ENCODE results near the gene AQP3.
A peak's percentile ranks its signal among the peaks of the same experiment; 100 is the strongest.

The AQP3 gene

GRCh38 chr9:33472171-33472880 lies 24.9 kb upstream of the AQP3 start:
- Histone ChIP-seq H3K9me3 (ENCODE audit: control insufficient read depth in 2 of 2, low read length in 2 of 2) (no peaks in the 10 kb centered on the region), H3K4me1 (ENCODE audit: control insufficient read depth, insufficient read depth, low read length) (peaks cover 20% of the 10 kb centered on the region), H3K27me3 (ENCODE audit: control insufficient read depth in 1 of 2, insufficient read depth in 2 of 2, low read length in 2 of 2) (no peaks in the 10 kb centered on the region), H3K36me3 (ENCODE audit: control insufficient read depth in 2 of 2, insufficient read depth in 2 of 2, low read length in 2 of 2) (peaks cover 39 to 40% of the 10 kb centered on the region in 2 donors), H3K27ac (ENCODE audit: low read length) (no peak overlapping the region), H3K4me3 (ENCODE audit: low read length in 2 of 2) (peak overlapping the region; percentile 13 to 100), H3K9ac (ENCODE audit: low read length in 2 of 2) (peak overlapping the region in 1 of 2 donors; percentile 5)

- no peak overlapping the region for H3K4me3 ChIP-seq (ENCODE audit: low read length in 2 of 2)
- no peaks in the 10 kb centered on the region for H3K27me3 ChIP-seq (ENCODE audit: control insufficient read depth in 1 of 2, insufficient read depth in 2 of 2, low read length in 2 of 2)
- H3K27ac ChIP-seq (ENCODE audit: low read length): no peak overlapping the region
- peaks cover 47 to 48% of the 10 kb centered on the region in 2 donors for H3K36me3 ChIP-seq (ENCODE audit: control insufficient read depth in 2 of 2, insufficient read depth in 2 of 2, low read length in 2 of 2)
- H3K4me1 ChIP-seq (ENCODE audit: control insufficient read depth, insufficient read depth, low read length): peaks cover 20% of the 10 kb centered on the region
- no peak overlapping the region for H3K9ac ChIP-seq (ENCODE audit: low read length in 2 of 2)
- H3K9me3 ChIP-seq (ENCODE audit: control insufficient read depth in 2 of 2, low read length in 2 of 2): no peaks in the 10 kb centered on the region
Measured at GRCh38 chr9:33471361-33471760, 24.0 kb upstream of the AQP3 start.

- H3K27me3 ChIP-seq (ENCODE audit: control insufficient read depth in 1 of 2, insufficient read depth in 2 of 2, low read length in 2 of 2): no peaks in the 10 kb centered on the region
- H3K9ac ChIP-seq (ENCODE audit: low read length in 2 of 2): no peak overlapping the region
- peaks cover 61 to 62% of the 10 kb centered on the region in 2 donors for H3K36me3 ChIP-seq (ENCODE audit: control insufficient read depth in 2 of 2, insufficient read depth in 2 of 2, low read length in 2 of 2)
- no peak overlapping the region for H3K4me3 ChIP-seq (ENCODE audit: low read length in 2 of 2)
- H3K27ac ChIP-seq (ENCODE audit: low read length): no peak overlapping the region
- H3K9me3 ChIP-seq (ENCODE audit: control insufficient read depth in 2 of 2, low read length in 2 of 2): no peaks in the 10 kb centered on the region
- peaks cover 20% of the 10 kb centered on the region for H3K4me1 ChIP-seq (ENCODE audit: control insufficient read depth, insufficient read depth, low read length)
Measured at GRCh38 chr9:33469891-33470290, 22.5 kb upstream of the AQP3 start.

- Histone ChIP-seq H3K27ac (ENCODE audit: low read length) (no peak overlapping the region), H3K4me1 (ENCODE audit: control insufficient read depth, insufficient read depth, low read length) (peaks cover 16% of the 10 kb centered on the region), H3K9me3 (ENCODE audit: control insufficient read depth in 2 of 2, low read length in 2 of 2) (no peaks in the 10 kb centered on the region), H3K27me3 (ENCODE audit: control insufficient read depth in 1 of 2, insufficient read depth in 2 of 2, low read length in 2 of 2) (no peaks in the 10 kb centered on the region), H3K4me3 (ENCODE audit: low read length in 2 of 2) (no peak overlapping the region), H3K36me3 (ENCODE audit: control insufficient read depth in 2 of 2, insufficient read depth in 2 of 2, low read length in 2 of 2) (peaks cover 70 to 71% of the 10 kb centered on the region in 2 donors), H3K9ac (ENCODE audit: low read length in 2 of 2) (no peak overlapping the region)
Measured at GRCh38 chr9:33468797-33469621, 21.6 kb upstream of the AQP3 start.

- H3K36me3 ChIP-seq (ENCODE audit: control insufficient read depth in 2 of 2, insufficient read depth in 2 of 2, low read length in 2 of 2): peaks cover 70 to 78% of the 10 kb centered on the region in 2 donors
- H3K4me3 ChIP-seq (ENCODE audit: low read length in 2 of 2): no peak overlapping the region
- no peak overlapping the region for H3K27ac ChIP-seq (ENCODE audit: low read length)
- no peak overlapping the region for H3K9ac ChIP-seq (ENCODE audit: low read length in 2 of 2)
- H3K4me1 ChIP-seq (ENCODE audit: control insufficient read depth, insufficient read depth, low read length): peaks cover 15% of the 10 kb centered on the region
- H3K27me3 ChIP-seq (ENCODE audit: control insufficient read depth in 1 of 2, insufficient read depth in 2 of 2, low read length in 2 of 2): no peaks in the 10 kb centered on the region
- H3K9me3 ChIP-seq (ENCODE audit: control insufficient read depth in 2 of 2, low read length in 2 of 2): no peaks in the 10 kb centered on the region
Measured at GRCh38 chr9:33468215-33468730, 20.9 kb upstream of the AQP3 start.

GRCh38 chr9:33467526-33467925 lies 20.1 kb upstream of the AQP3 start:
- Histone ChIP-seq H3K36me3 (ENCODE audit: control insufficient read depth in 2 of 2, insufficient read depth in 2 of 2, low read length in 2 of 2) (peaks cover 74 to 85% of the 10 kb centered on the region in 2 donors), H3K9me3 (ENCODE audit: control insufficient read depth in 2 of 2, low read length in 2 of 2) (no peaks in the 10 kb centered on the region), H3K9ac (ENCODE audit: low read length in 2 of 2) (no peak overlapping the region), H3K27me3 (ENCODE audit: control insufficient read depth in 1 of 2, insufficient read depth in 2 of 2, low read length in 2 of 2) (no peaks in the 10 kb centered on the region), H3K27ac (ENCODE audit: low read length) (no peak overlapping the region), H3K4me3 (ENCODE audit: low read length in 2 of 2) (no peak overlapping the region), H3K4me1 (ENCODE audit: control insufficient read depth, insufficient read depth, low read length) (peaks cover 8% of the 10 kb centered on the region)

- H3K9ac ChIP-seq (ENCODE audit: low read length in 2 of 2): no peak overlapping the region
- peaks cover 71 to 88% of the 10 kb centered on the region in 2 donors for H3K36me3 ChIP-seq (ENCODE audit: control insufficient read depth in 2 of 2, insufficient read depth in 2 of 2, low read length in 2 of 2)
- H3K9me3 ChIP-seq (ENCODE audit: control insufficient read depth in 2 of 2, low read length in 2 of 2): no peaks in the 10 kb centered on the region
- H3K4me3 ChIP-seq (ENCODE audit: low read length in 2 of 2): no peak overlapping the region
- H3K27me3 ChIP-seq (ENCODE audit: control insufficient read depth in 1 of 2, insufficient read depth in 2 of 2, low read length in 2 of 2): no peaks in the 10 kb centered on the region
- no peak overlapping the region for H3K27ac ChIP-seq (ENCODE audit: low read length)
- H3K4me1 ChIP-seq (ENCODE audit: control insufficient read depth, insufficient read depth, low read length): peaks cover under 1% of the 10 kb centered on the region
Measured at GRCh38 chr9:33466565-33467495, 19.4 kb upstream of the AQP3 start.

- Histone ChIP-seq H3K9ac (ENCODE audit: low read length in 2 of 2) (no peak overlapping the region), H3K36me3 (ENCODE audit: control insufficient read depth in 2 of 2, insufficient read depth in 2 of 2, low read length in 2 of 2) (peaks cover 65 to 84% of the 10 kb centered on the region in 2 donors), H3K9me3 (ENCODE audit: control insufficient read depth in 2 of 2, low read length in 2 of 2) (no peaks in the 10 kb centered on the region), H3K4me3 (ENCODE audit: low read length in 2 of 2) (no peak overlapping the region), H3K27ac (ENCODE audit: low read length) (no peak overlapping the region), H3K4me1 (ENCODE audit: control insufficient read depth, insufficient read depth, low read length) (no peaks in the 10 kb centered on the region), H3K27me3 (ENCODE audit: control insufficient read depth in 1 of 2, insufficient read depth in 2 of 2, low read length in 2 of 2) (no peaks in the 10 kb centered on the region)
Measured at GRCh38 chr9:33465596-33466564, 18.5 kb upstream of the AQP3 start.

- Histone ChIP-seq H3K4me3 (ENCODE audit: low read length in 2 of 2) (no peak overlapping the region), H3K36me3 (ENCODE audit: control insufficient read depth in 2 of 2, insufficient read depth in 2 of 2, low read length in 2 of 2) (peaks cover 64 to 82% of the 10 kb centered on the region in 2 donors), H3K9ac (ENCODE audit: low read length in 2 of 2) (no peak overlapping the region)
Measured at GRCh38 chr9:33465096-33465495, 17.7 kb upstream of the AQP3 start.

More at GRCh38 chr9:33465096-33465495, 17.7 kb upstream of the AQP3 start:
- no peaks in the 10 kb centered on the region for H3K27me3 ChIP-seq (ENCODE audit: control insufficient read depth in 1 of 2, insufficient read depth in 2 of 2, low read length in 2 of 2)
- no peak overlapping the region for H3K27ac ChIP-seq (ENCODE audit: low read length)
- no peaks in the 10 kb centered on the region for H3K4me1 ChIP-seq (ENCODE audit: control insufficient read depth, insufficient read depth, low read length)
- H3K9me3 ChIP-seq (ENCODE audit: control insufficient read depth in 2 of 2, low read length in 2 of 2): no peaks in the 10 kb centered on the region
